ENCODE results near the gene PLXNB2.
"Not testable (repeated sequence)": the region's sequence is repeated elsewhere in the genome, so short reads cannot be mapped to it uniquely, and the experiment has no call there.

PLXNB2 gene

DNA sequence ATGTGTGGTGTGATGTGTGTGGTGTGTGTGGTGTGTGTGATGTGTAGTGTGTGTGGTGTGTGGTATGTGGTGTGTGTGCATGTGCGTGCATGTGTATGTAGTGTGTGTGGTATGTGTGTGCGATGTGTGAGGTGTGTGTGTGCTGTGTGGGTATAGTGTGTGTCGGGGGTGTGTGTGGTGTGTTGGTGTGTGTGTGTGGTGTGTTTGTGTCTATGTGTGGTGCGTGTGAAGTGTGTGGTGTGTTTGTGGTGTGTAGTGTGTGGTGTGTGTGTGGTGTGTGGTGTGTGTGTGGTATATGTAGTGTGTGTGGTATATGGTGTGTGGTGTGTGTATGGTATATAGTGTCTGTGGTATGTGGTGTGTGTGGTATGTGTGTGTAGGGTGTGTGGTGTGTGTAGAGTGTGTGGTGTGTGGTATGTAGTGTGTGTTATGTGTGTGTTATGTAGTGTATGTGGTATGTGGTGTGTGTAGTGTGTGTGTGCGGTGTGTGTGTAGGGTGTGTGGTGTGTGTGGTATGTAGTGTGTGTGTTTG, 30.7 kb upstream of the PLXNB2 start:
- Histone ChIP-seq H3K4me1 (ENCODE audit: low read length) (no peaks in the 10 kb centered on the region; the same call in 1 of the 2 replicates), H3K79me2 (ENCODE audit: low read length) (no peaks in the 10 kb centered on the region; the same call in 1 of the 2 replicates), H3K9ac (ENCODE audit: low read length) (no peak overlapping the region), H3K4me3 (ENCODE audit: low read length) (no peak overlapping the region), H3K4me2 (ENCODE audit: low read length) (no peak overlapping the region), H3K27me3 (ENCODE audit: low read depth, low read length) (no peaks in the 10 kb centered on the region), H2AFZ (ENCODE audit: low read depth, low read length) (no peak overlapping the region), H4K20me1 (ENCODE audit: insufficient read depth, low read length) (no peaks in the 10 kb centered on the region), H3K36me3 (replicated peaks; ENCODE audit: low read depth, low read length) (no peaks in the 10 kb centered on the region), H3K27ac (ENCODE audit: low read length) (no peak overlapping the region), H3K9me3 (ENCODE audit: insufficient read depth, low read length) (no peaks in the 10 kb centered on the region)
- TF ChIP-seq EZH2phosphoT487 (IDR thresholded peaks at IDR 0.05; ENCODE audit: low read depth): no peak
- TF ChIP-seq CTCF (IDR thresholded peaks at IDR 0.05; ENCODE audit: low read depth, low read length): no peak

DNA sequence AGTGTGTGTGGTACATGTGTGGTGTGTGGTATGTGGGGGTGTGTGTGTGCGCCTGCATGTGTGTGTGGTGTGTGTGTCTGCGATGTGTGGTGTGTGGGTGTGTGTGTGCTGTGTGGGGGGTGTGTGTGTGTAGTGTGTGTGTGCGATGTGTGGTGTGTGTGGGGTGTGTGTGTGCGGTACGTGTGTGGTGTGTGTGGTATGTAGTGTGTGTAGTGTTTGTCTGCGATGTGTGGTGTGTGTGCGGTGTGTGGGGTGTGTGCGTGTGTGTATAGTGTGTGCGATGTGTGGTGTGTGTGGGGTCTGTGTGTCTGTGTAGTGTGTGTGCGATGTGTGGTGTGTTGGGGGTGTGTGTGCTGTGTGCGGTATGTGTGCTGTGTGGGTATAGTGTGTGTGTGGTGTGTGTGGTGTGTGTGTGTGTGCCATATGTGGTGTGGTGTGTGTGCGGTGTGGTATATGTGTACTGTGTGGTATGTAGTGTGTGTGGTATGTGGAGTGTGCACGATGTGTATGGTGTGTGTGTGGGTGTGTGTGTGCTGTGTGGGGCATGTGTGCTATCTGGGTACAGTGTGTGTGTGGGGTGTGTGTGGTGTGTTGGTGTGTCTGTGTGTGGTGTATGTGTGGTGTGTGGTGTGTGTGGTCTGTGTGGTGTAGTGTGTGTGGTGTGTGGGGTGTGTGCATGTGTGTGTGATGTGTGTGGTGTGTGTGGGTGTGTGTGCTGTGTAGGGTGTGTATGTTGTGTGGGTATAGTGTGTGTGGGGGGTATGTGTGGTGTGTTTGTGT, 30.0 kb upstream of the PLXNB2 start:
- no peak overlapping the region for H3K27ac ChIP-seq (ENCODE audit: low read length)
- no peak overlapping the region for H2AFZ ChIP-seq (ENCODE audit: low read depth, low read length)
- no peaks in the 10 kb centered on the region for H3K36me3 ChIP-seq (replicated peaks; ENCODE audit: low read depth, low read length)
- no peaks in the 10 kb centered on the region for H4K20me1 ChIP-seq (ENCODE audit: insufficient read depth, low read length)
- H3K79me2 ChIP-seq (ENCODE audit: low read length): no peaks in the 10 kb centered on the region
- no peaks in the 10 kb centered on the region for H3K27me3 ChIP-seq (ENCODE audit: low read depth, low read length)
- H3K4me3 ChIP-seq (ENCODE audit: low read length): no peak overlapping the region
- TF ChIP-seq CTCF (IDR thresholded peaks at IDR 0.05; ENCODE audit: low read depth, low read length): no peak
- TF ChIP-seq EZH2phosphoT487 (IDR thresholded peaks at IDR 0.05; ENCODE audit: low read depth): no peak
- H3K9me3 ChIP-seq (ENCODE audit: insufficient read depth, low read length): no peaks in the 10 kb centered on the region
- H3K4me1 ChIP-seq (ENCODE audit: low read length): no peaks in the 10 kb centered on the region; the same call in 1 of the 2 replicates
- no peak overlapping the region for H3K4me2 ChIP-seq (ENCODE audit: low read length)
- H3K9ac ChIP-seq (ENCODE audit: low read length): no peak overlapping the region

DNA sequence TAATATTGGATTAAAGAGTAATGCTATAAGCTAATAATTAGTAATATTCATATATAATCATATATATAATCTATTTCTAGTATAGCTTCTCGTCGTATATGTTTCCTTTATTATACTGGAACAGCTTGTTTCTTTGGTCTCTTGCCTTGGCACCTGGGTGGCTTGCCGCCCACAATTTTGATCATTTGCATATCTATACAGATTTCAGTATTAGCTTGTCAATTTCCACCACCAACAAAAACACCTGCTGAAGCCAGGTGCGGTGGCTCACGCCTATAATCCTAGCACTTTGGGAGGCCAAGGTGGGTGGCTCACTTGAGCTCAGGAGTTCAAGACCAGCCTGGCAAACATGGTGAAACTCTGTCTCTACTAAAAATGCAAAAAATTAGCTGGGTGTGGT, 27.0 kb upstream of the PLXNB2 start:
- not testable (repeated sequence) for H3K27ac ChIP-seq (ENCODE audit: low read length); H3K4me2 ChIP-seq (ENCODE audit: low read length); H3K4me1 ChIP-seq (ENCODE audit: low read length); H3K27me3 ChIP-seq (ENCODE audit: low read depth, low read length); H2AFZ ChIP-seq (ENCODE audit: low read depth, low read length); H3K4me3 ChIP-seq (ENCODE audit: low read length); H4K20me1 ChIP-seq (ENCODE audit: insufficient read depth, low read length); H3K9ac ChIP-seq (ENCODE audit: low read length); H3K9me3 ChIP-seq (ENCODE audit: insufficient read depth, low read length); H3K79me2 ChIP-seq (ENCODE audit: low read length); H3K36me3 ChIP-seq (replicated peaks; ENCODE audit: low read depth, low read length)

- H3K36me3 ChIP-seq (replicated peaks; ENCODE audit: low read depth, low read length): no peaks in the 10 kb centered on the region
- H2AFZ ChIP-seq (ENCODE audit: low read depth, low read length): no peak overlapping the region
- no peaks in the 10 kb centered on the region for H4K20me1 ChIP-seq (ENCODE audit: insufficient read depth, low read length)
- H3K27ac ChIP-seq (ENCODE audit: low read length): no peak overlapping the region
- peaks cover 3% of the 10 kb centered on the region; the same call in 1 of the 2 replicates for H3K79me2 ChIP-seq (ENCODE audit: low read length)
- H3K4me2 ChIP-seq (ENCODE audit: low read length): no peak overlapping the region
- no peaks in the 10 kb centered on the region for H3K9me3 ChIP-seq (ENCODE audit: insufficient read depth, low read length)
- no peak overlapping the region for H3K9ac ChIP-seq (ENCODE audit: low read length)
- peaks cover 3% of the 10 kb centered on the region; the same call in 1 of the 2 replicates for H3K4me1 ChIP-seq (ENCODE audit: low read length)
- no peak overlapping the region for H3K4me3 ChIP-seq (ENCODE audit: low read length)
- no peak for TF ChIP-seq CTCF (IDR thresholded peaks at IDR 0.05; ENCODE audit: low read depth, low read length)
- TF ChIP-seq EZH2phosphoT487 (IDR thresholded peaks at IDR 0.05; ENCODE audit: low read depth): no peak
- no peaks in the 10 kb centered on the region for H3K27me3 ChIP-seq (ENCODE audit: low read depth, low read length)
Observed at GRCh38 chr22:50329236-50329635, 21.8 kb upstream of the PLXNB2 start.

Measured in OCI-LY3 (cell line).